ENCODE measurements around the gene TRIM45.

DNA sequence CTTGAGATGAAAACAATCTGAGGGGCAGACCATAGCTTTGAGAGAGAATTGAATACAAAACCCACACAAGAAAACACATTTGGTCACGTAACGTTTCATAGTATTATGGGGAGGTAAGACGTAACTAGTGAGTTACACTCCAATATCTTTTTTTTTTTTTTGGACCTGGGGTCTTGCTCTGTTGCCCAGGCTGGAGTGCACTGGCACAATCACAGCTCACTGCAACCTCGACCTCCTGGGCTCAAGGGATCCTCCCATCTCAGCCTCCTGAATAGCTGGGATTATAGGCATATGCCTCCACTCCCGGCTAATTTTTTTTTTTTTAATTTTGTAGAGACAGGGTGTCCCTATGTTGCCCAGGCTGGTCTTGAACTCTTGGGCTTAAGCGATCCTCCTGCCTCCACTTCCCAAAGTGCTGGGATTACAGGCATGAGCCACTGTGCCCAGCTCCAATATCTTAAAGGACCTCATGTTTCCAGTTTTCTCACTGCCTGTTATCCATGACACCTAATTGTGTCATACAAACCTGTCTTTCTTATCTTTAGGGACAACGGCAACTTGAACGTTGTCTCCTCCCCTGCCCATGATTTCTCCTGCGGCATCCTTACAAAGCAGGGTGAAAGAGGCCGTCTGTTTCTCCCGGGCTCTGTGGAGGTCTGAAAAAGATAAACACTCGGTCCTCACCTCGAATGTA, 5.3 kb downstream of the TRIM45 start:
- TF ChIP-seq, protein P1, sequence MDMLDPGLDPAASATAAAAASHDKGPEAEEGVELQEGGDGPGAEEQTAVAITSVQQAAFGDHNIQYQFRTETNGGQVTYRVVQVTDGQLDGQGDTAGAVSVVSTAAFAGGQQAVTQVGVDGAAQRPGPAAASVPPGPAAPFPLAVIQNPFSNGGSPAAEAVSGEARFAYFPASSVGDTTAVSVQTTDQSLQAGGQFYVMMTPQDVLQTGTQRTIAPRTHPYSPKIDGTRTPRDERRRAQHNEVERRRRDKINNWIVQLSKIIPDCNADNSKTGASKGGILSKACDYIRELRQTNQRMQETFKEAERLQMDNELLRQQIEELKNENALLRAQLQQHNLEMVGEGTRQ (IDR thresholded peaks at IDR 0.05; ENCODE audit: low read depth, low read length): no peak
- TF ChIP-seq, protein P2, sequence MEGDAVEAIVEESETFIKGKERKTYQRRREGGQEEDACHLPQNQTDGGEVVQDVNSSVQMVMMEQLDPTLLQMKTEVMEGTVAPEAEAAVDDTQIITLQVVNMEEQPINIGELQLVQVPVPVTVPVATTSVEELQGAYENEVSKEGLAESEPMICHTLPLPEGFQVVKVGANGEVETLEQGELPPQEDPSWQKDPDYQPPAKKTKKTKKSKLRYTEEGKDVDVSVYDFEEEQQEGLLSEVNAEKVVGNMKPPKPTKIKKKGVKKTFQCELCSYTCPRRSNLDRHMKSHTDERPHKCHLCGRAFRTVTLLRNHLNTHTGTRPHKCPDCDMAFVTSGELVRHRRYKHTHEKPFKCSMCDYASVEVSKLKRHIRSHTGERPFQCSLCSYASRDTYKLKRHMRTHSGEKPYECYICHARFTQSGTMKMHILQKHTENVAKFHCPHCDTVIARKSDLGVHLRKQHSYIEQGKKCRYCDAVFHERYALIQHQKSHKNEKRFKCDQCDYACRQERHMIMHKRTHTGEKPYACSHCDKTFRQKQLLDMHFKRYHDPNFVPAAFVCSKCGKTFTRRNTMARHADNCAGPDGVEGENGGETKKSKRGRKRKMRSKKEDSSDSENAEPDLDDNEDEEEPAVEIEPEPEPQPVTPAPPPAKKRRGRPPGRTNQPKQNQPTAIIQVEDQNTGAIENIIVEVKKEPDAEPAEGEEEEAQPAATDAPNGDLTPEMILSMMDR (conservative IDR thresholded peaks at IDR 0.05; ENCODE audit: low read depth, low read length): no peak
- TF ChIP-seq POLR2A (IDR thresholded peaks at IDR 0.05; ENCODE audit: low read depth, low read length): no peak
- no peak for TF ChIP-seq MXI1 (IDR thresholded peaks at IDR 0.05; ENCODE audit: borderline replicate concordance, low read depth, low read length)
- TF ChIP-seq RCOR1 (IDR thresholded peaks at IDR 0.05; ENCODE audit: insufficient replicate concordance, low read length): no peak

Measured in IMR-90 (cell line).